ENCODE data around the gene PRR30.
"Not testable (repeated sequence)": the region's sequence is repeated elsewhere in the genome, so short reads cannot be mapped to it uniquely, and the experiment has no call there.

PRR30 gene

GRCh38 chr2:27127883-27128667 is 11.1 kb downstream of the PRR30 start:
- DNase-seq = no peak

- no peak for DNase-seq
Observed at GRCh38 chr2:27126252-27126710, 12.9 kb downstream of the PRR30 start.

- no peak for DNase-seq
Observed at GRCh38 chr2:27125104-27125503, 14.1 kb downstream of the PRR30 start.

- no peak for DNase-seq
Observed at GRCh38 chr2:27123302-27124150, 15.7 kb downstream of the PRR30 start, which contains the start of gene ABHD1. Gene ABHD1 (plus strand): TSS chr2:27123815. CDS start chr2:27123949, 134 bp downstream.

GRCh38 chr2:27122791-27123190 is 16.4 kb downstream of the PRR30 start:
- no peak for DNase-seq

- DNase-seq = no peak
Observed at GRCh38 chr2:27121906-27122305, 17.3 kb downstream of the PRR30 start.

GRCh38 chr2:27119330-27119670 is 19.9 kb downstream of the PRR30 start:
- not testable (repeated sequence) for DNase-seq

- DNase-seq = no peak
Observed at GRCh38 chr2:27118525-27119329, 20.5 kb downstream of the PRR30 start, which contains the start of gene CGREF1. Gene CGREF1 (minus strand): TSS chr2:27119128. CDS start chr2:27104366, 14,762 bp downstream.

- no peak for DNase-seq
Observed at GRCh38 chr2:27117995-27118524, 21.1 kb downstream of the PRR30 start.

- no peak for DNase-seq
Observed at GRCh38 chr2:27115519-27115918, 23.7 kb downstream of the PRR30 start.

- not testable (repeated sequence) for DNase-seq
Observed at GRCh38 chr2:27111392-27112078, 27.7 kb downstream of the PRR30 start.

GRCh38 chr2:27110603-27111352 is 28.4 kb downstream of the PRR30 start:
- DNase-seq = not testable (repeated sequence)

GRCh38 chr2:27109083-27109482 is 30.1 kb downstream of the PRR30 start:
- no peak for DNase-seq

GRCh38 chr2:27108221-27108620 is 31.0 kb downstream of the PRR30 start:
- DNase-seq = no peak

GRCh38 chr2:27105981-27106380 is 33.2 kb downstream of the PRR30 start:
- no peak for DNase-seq

GRCh38 chr2:27102329-27102728 is 36.9 kb downstream of the PRR30 start:
- no peak for DNase-seq

GRCh38 chr2:27100036-27100435 is 39.2 kb downstream of the PRR30 start:
- no peak for DNase-seq

- no peak for DNase-seq
Observed at GRCh38 chr2:27099334-27099955, 39.8 kb downstream of the PRR30 start.

- no peak for DNase-seq
Observed at GRCh38 chr2:27097341-27097740, 41.9 kb downstream of the PRR30 start.

GRCh38 chr2:27096748-27097297 is 42.4 kb downstream of the PRR30 start:
- DNase-seq = no peak
